SK-N-SH treated with all-trans-retinoic acid at 6 μM for 48 hours (cell line): ENCODE results near the gene ODAD3.

Source experiments
- ATAC-seq: fragments of 200-7000 bp; cut with Tn5 transposase; 3 replicates; pipeline ENCODE4 v1.9.1; 2020; ENCODE audit warnings: mild to moderate bottlenecking, moderate library complexity
- ARNTL ChIP-seq: fragments of 450-650 bp; formaldehyde crosslinking; IDR thresholded peaks from 2 replicates; pipeline ENCODE4 v1.5.0; 2020; ENCODE audit warnings: low read depth, mild to moderate bottlenecking, moderate library complexity, borderline replicate concordance
- BACH2 ChIP-seq: fragments of 250-450 bp; sonication (Bioruptor Pico); IDR thresholded peaks from 2 replicates; pipeline ENCODE4 v1.9.0; 2021; ENCODE audit warnings: mild to moderate bottlenecking, borderline replicate concordance
- ESRRG ChIP-seq: fragments of 250-450 bp; sonication (Bioruptor Pico); IDR thresholded peaks from 2 replicates; pipeline ENCODE4 v1.6.1; 2021; ENCODE audit warnings: mild to moderate bottlenecking
- ISL1 ChIP-seq: fragments of 250-450 bp; sonication (Bioruptor Pico); IDR thresholded peaks from 2 replicates; pipeline ENCODE4 v2.1.2; 2022; ENCODE audit warnings: mild to moderate bottlenecking, moderate library complexity
- OSR1 ChIP-seq: fragments of 250-450 bp; sonication (Bioruptor Pico); IDR thresholded peaks from 2 replicates; pipeline ENCODE4 v1.8.0; 2022; ENCODE audit warnings: moderate library complexity, mild to moderate bottlenecking, inconsistent platforms
- PPARA ChIP-seq: fragments of 250-450 bp; sonication (Bioruptor Pico); IDR thresholded peaks from 2 replicates; pipeline ENCODE4 v1.5.0; 2020; ENCODE audit warnings: mild to moderate bottlenecking, borderline replicate concordance
- RARB ChIP-seq: fragments of 250-450 bp; sonication (Bioruptor Pico); IDR thresholded peaks from 2 replicates; pipeline ENCODE4 v1.8.0; 2021; ENCODE audit warnings: mild to moderate bottlenecking, moderate library complexity
- SNAI2 ChIP-seq: fragments of 250-450 bp; sonication (Bioruptor Pico); IDR thresholded peaks from 2 replicates; pipeline ENCODE4 v1.5.0; 2020; ENCODE audit warnings: mild to moderate bottlenecking, moderate library complexity
- TCF4 ChIP-seq: fragments of 250-450 bp; sonication (Bioruptor Pico); IDR thresholded peaks from 2 replicates; pipeline ENCODE4 v1.8.0; 2021; ENCODE audit warnings: mild to moderate bottlenecking, moderate library complexity, borderline replicate concordance
- TOX ChIP-seq: fragments of 250-450 bp; sonication (Bioruptor Pico); IDR thresholded peaks from 2 replicates; pipeline ENCODE4 v1.8.0; 2021; ENCODE audit warnings: mild to moderate bottlenecking, moderate library complexity, borderline replicate concordance
- ZC3H10 ChIP-seq: fragments of 250-450 bp; sonication (Bioruptor Pico); IDR thresholded peaks from 2 replicates; pipeline ENCODE4 v1.5.1; 2021; ENCODE audit warnings: mild to moderate bottlenecking, moderate library complexity
- ZFP30 ChIP-seq: fragments of 450-650 bp; formaldehyde crosslinking; IDR thresholded peaks from 2 replicates; pipeline ENCODE4 v1.5.0; 2022; ENCODE audit warnings: mild to moderate bottlenecking, moderate library complexity
- ZNF565 ChIP-seq: fragments of 450-650 bp; formaldehyde crosslinking; conservative IDR thresholded peaks from 2 replicates; pipeline ENCODE4 v1.5.0; 2020; ENCODE audit warnings: low read depth, mild to moderate bottlenecking, moderate library complexity
- ZNF70 ChIP-seq: fragments of 450-650 bp; formaldehyde crosslinking; IDR thresholded peaks from 2 replicates; pipeline ENCODE4 v1.5.0; 2020; ENCODE audit warnings: mild to moderate bottlenecking, moderate library complexity
- ZNF8 ChIP-seq: fragments of 450-650 bp; formaldehyde crosslinking; IDR thresholded peaks from 2 replicates; pipeline ENCODE4 v1.5.0; 2020; ENCODE audit warnings: mild to moderate bottlenecking, moderate library complexity
- TF ChIP-seq, protein P1 (sequence below): fragments of 250-450 bp; sonication (Bioruptor Pico); IDR thresholded peaks from 2 replicates; pipeline ENCODE4 v1.5.0; 2020; ENCODE audit warnings: mild to moderate bottlenecking, moderate library complexity
- TF ChIP-seq, protein P2 (sequence below): fragments of 250-450 bp; sonication (Bioruptor Pico); IDR thresholded peaks from 2 replicates; pipeline ENCODE4 v1.8.0; 2021; ENCODE audit warnings: low read depth, mild to moderate bottlenecking, moderate library complexity, borderline replicate concordance
- TF ChIP-seq, protein P3 (sequence below): fragments of 250-450 bp; sonication (Bioruptor Pico); IDR thresholded peaks from 2 replicates; pipeline ENCODE4 v1.8.0; 2020; ENCODE audit warnings: mild to moderate bottlenecking, moderate library complexity, borderline replicate concordance
- TF ChIP-seq, protein P4 (sequence below): fragments of 250-450 bp; sonication (Bioruptor Pico); IDR thresholded peaks from 2 replicates; pipeline ENCODE4 v1.5.1; 2020; ENCODE audit warnings: low read depth, mild to moderate bottlenecking, moderate library complexity

The ODAD3 gene

DNA sequence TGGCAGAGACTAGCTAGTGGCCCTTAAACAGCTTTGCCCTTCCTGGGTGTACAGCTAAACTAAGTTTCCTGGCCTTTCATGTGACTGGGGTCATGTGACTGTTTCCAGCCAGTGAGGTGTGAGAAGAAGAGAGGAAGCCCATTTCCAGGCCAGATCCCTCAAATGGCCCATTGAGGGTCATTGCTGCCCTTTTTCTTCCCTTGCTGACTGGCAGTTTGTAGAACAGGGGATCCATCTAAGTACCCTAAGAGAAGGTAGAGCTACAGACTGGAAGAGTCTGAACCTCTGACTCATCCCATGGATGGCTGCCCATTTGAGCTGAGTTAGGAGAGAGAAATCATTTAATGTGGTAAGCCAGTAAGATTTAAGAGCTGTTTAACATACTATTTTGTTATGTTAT lies 57.7 kb downstream of the ODAD3 start:
- no peak for TF ChIP-seq BACH2 (CRISPR knock-in tag)
- ATAC-seq, result no peak

DNA sequence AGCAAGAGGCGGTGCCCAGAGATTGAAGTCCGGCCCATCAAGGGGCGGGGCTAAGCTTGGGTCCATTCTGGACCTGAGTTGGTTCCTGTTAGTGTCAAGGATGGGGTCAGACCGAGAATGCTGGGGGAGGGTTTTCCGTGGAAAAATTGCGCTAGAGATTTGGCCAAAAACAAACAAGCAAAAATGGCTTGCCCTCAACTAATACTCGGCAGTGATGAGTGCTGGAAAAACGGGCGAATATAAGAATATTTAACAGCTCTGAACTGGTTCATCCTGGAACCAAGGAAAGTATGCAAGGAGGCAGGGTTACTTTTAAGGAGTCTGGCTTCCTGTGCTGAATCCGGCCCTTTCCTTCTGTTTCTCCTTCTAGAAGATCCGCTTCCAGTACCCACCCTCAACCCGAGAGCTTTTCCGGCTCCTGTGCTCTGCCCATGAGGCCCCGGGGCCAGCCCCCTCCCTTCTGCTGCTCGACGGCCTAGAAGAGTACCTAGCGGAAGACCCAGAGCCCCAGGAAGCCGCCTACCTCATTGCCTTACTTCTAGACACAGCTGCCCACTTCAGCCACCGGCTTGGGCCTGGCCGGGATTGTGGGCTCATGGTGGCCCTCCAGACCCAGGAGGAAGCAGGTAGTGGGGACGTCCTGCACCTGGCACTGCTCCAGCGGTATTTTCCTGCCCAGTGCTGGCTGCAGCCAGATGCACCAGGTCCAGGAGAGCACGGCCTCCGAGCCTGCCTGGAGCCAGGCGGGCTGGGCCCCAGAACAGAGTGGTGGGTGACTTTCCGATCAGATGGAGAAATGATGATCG lies 59.6 kb downstream of the ODAD3 start:
- TF ChIP-seq, protein P1, sequence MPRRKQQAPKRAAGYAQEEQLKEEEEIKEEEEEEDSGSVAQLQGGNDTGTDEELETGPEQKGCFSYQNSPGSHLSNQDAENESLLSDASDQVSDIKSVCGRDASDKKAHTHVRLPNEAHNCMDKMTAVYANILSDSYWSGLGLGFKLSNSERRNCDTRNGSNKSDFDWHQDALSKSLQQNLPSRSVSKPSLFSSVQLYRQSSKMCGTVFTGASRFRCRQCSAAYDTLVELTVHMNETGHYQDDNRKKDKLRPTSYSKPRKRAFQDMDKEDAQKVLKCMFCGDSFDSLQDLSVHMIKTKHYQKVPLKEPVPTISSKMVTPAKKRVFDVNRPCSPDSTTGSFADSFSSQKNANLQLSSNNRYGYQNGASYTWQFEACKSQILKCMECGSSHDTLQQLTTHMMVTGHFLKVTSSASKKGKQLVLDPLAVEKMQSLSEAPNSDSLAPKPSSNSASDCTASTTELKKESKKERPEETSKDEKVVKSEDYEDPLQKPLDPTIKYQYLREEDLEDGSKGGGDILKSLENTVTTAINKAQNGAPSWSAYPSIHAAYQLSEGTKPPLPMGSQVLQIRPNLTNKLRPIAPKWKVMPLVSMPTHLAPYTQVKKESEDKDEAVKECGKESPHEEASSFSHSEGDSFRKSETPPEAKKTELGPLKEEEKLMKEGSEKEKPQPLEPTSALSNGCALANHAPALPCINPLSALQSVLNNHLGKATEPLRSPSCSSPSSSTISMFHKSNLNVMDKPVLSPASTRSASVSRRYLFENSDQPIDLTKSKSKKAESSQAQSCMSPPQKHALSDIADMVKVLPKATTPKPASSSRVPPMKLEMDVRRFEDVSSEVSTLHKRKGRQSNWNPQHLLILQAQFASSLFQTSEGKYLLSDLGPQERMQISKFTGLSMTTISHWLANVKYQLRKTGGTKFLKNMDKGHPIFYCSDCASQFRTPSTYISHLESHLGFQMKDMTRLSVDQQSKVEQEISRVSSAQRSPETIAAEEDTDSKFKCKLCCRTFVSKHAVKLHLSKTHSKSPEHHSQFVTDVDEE, result no peak
- no peak for TF ChIP-seq ZC3H10 (CRISPR knock-in tag)
- no peak for TF ChIP-seq ZNF70 (CRISPR knock-in tag)
- TF ChIP-seq PPARA (CRISPR knock-in tag), result no peak
- no peak for TF ChIP-seq SNAI2
- TF ChIP-seq TOX (CRISPR knock-in tag), result no peak
- no peak for TF ChIP-seq ZFP30 (CRISPR knock-in tag)
- no peak for TF ChIP-seq ISL1
- no peak for TF ChIP-seq ARNTL
- no peak for TF ChIP-seq ESRRG (CRISPR knock-in tag)
- no peak for TF ChIP-seq ZNF565
- TF ChIP-seq OSR1 (CRISPR knock-in tag), result no peak
- TF ChIP-seq ZNF8 (CRISPR knock-in tag), result no peak
- no peak for TF ChIP-seq TCF4 (CRISPR knock-in tag)
- no peak for TF ChIP-seq RARB
- TF ChIP-seq, protein P2, sequence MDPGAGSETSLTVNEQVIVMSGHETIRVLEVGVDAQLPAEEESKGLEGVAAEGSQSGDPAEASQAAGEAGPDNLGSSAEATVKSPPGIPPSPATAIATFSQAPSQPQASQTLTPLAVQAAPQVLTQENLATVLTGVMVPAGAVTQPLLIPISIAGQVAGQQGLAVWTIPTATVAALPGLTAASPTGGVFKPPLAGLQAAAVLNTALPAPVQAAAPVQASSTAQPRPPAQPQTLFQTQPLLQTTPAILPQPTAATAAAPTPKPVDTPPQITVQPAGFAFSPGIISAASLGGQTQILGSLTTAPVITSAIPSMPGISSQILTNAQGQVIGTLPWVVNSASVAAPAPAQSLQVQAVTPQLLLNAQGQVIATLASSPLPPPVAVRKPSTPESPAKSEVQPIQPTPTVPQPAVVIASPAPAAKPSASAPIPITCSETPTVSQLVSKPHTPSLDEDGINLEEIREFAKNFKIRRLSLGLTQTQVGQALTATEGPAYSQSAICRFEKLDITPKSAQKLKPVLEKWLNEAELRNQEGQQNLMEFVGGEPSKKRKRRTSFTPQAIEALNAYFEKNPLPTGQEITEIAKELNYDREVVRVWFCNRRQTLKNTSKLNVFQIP (CRISPR knock-in tag), result no peak
- TF ChIP-seq, protein P3, sequence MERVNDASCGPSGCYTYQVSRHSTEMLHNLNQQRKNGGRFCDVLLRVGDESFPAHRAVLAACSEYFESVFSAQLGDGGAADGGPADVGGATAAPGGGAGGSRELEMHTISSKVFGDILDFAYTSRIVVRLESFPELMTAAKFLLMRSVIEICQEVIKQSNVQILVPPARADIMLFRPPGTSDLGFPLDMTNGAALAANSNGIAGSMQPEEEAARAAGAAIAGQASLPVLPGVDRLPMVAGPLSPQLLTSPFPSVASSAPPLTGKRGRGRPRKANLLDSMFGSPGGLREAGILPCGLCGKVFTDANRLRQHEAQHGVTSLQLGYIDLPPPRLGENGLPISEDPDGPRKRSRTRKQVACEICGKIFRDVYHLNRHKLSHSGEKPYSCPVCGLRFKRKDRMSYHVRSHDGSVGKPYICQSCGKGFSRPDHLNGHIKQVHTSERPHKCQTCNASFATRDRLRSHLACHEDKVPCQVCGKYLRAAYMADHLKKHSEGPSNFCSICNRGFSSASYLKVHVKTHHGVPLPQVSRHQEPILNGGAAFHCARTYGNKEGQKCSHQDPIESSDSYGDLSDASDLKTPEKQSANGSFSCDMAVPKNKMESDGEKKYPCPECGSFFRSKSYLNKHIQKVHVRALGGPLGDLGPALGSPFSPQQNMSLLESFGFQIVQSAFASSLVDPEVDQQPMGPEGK (CRISPR knock-in tag), result no peak
- peak; percentile 2 for ATAC-seq

DNA sequence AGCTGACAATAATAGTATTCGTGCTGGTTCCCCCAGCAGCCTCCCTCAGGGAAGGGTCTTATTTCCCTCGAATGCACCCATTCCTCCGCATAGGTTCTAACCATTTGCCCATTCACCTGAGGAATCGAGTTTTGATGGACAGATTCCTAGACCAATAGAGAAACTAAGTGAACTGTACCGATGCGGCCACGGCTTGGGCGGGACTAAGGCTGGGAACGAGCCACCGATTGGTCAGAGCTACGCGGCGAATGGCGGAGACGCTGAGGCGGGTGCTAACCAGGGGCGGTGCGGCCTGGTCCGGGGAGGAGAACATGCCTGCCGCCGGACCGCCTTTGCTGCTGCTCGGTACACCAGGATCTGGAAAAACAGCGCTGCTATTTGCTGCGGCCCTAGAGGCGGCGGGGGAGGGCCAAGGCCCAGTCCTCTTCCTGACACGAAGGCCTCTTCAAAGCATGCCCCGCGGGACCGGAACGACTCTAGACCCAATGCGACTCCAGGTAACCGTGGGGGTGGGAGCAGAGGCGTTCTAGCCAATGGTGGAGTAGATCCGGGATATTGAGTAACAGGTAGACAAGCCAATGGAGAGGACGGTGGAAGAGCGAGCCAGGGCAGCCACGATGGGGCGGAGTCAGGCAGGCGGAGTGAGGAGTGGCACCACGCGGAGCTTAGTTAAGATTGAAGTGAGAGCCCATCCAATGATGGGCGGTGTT lies 60.3 kb downstream of the ODAD3 start, which contains the start of gene SWSAP1:
TSS of gene SWSAP1 (plus strand) at position 234 of the 710 bp plus-strand sequence. CDS start at position 249, 15 bp downstream.
- TF ChIP-seq BACH2 (CRISPR knock-in tag), result no peak
- TF ChIP-seq, protein P2 (CRISPR knock-in tag), result no peak
- TF ChIP-seq, protein P4, sequence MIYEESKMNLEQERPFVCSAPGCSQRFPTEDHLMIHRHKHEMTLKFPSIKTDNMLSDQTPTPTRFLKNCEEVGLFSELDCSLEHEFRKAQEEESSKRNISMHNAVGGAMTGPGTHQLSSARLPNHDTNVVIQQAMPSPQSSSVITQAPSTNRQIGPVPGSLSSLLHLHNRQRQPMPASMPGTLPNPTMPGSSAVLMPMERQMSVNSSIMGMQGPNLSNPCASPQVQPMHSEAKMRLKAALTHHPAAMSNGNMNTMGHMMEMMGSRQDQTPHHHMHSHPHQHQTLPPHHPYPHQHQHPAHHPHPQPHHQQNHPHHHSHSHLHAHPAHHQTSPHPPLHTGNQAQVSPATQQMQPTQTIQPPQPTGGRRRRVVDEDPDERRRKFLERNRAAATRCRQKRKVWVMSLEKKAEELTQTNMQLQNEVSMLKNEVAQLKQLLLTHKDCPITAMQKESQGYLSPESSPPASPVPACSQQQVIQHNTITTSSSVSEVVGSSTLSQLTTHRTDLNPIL (CRISPR knock-in tag), result no peak
- no peak for TF ChIP-seq ZFP30 (CRISPR knock-in tag)
- peak; percentile 93 for ATAC-seq
